HL-60 (cell line): Measurements from ENCODE around the gene VASP.

Experiments used
- CTCF ChIP-seq: IDR thresholded peaks from one replicate; pipeline ENCODE4 v1.5.1; 2011; ENCODE audit warnings: low read length, control low read depth, inconsistent platforms; ENCODE audit not compliant: insufficient read depth
- REST ChIP-seq: IDR thresholded peaks from 2 replicates; pipeline ENCODE4 v1.6.1; 2012; ENCODE audit warnings: low read depth; ENCODE audit not compliant: insufficient replicate concordance
- SPI1 ChIP-seq: IDR thresholded peaks from 2 replicates; pipeline ENCODE4 v1.6.1; 2012; ENCODE audit warnings: low read depth, mild to moderate bottlenecking, borderline replicate concordance

- TF ChIP-seq CTCF, result no peak
- no peak for TF ChIP-seq SPI1
- no peak for TF ChIP-seq REST
These were observed 3.8 kb downstream of the VASP start for GRCh38 chr19:45511074-45511473.
